Peyer's patch (tissue), 4 donors: ENCODE results near the gene ZNF428.

Experiments
- POLR2A ChIP-seq, 2 donors: fragments of 450-650 bp; IDR thresholded peaks; one replicate each; pipeline ENCODE4 v1.5.1; 2017; ENCODE audit warnings: antibody characterized with exemption in 2 of 2, mild to moderate bottlenecking in 2 of 2, moderate library complexity in 2 of 2
- TF ChIP-seq, protein P1 (sequence below), 6 experiments: fragments of 450-650 bp in 4 of 6; fragments of 200-600 bp in 2 of 6; sonication (generic) in 1 of 6; IDR thresholded peaks; one replicate each; pipeline ENCODE4 v1.5.1; 2017 to 2019; ENCODE audit warnings: antibody characterized with exemption in 6 of 6, mild to moderate bottlenecking in 3 of 6, moderate library complexity in 1 of 6

DNA sequence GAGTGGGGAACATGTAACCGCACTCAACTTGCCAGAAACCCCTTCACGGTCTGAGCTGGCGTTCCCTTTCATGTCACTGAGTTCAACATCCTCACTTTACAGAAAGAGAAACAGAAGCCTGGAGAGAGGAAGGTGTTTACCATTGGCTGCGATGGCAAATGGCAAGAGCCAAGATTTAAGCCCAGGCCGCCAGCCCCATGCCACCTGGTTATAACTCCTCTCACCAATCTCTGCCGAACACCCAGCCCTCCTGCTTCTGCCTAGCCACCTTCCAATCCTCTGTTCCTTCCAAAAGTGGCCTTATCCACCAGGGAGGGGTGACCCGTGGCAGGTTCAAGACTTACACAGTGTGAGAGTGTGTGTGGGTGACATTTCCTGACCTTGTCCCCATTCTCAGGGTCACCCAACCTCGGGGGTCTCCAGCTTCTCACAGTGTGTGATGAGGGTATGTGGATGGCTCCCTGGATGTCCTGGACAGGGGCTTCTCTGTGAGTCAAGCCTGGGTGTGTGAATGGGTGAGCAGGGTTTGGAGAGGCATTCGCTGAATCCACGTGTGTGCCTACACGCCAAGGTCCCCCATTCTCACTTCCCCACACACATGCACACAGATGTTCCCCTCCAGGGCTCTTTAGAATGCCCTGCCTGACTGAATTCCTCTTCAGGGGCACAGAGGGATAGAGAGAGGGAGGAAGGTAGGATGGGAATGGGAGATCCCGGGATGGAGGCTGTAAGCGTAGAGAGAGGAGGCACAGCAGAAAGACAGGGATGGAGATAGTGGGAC, 19.0 kb upstream of the ZNF428 start:
- no peak for TF ChIP-seq POLR2A (IDR thresholded peaks at IDR 0.05)
- TF ChIP-seq, protein P1, sequence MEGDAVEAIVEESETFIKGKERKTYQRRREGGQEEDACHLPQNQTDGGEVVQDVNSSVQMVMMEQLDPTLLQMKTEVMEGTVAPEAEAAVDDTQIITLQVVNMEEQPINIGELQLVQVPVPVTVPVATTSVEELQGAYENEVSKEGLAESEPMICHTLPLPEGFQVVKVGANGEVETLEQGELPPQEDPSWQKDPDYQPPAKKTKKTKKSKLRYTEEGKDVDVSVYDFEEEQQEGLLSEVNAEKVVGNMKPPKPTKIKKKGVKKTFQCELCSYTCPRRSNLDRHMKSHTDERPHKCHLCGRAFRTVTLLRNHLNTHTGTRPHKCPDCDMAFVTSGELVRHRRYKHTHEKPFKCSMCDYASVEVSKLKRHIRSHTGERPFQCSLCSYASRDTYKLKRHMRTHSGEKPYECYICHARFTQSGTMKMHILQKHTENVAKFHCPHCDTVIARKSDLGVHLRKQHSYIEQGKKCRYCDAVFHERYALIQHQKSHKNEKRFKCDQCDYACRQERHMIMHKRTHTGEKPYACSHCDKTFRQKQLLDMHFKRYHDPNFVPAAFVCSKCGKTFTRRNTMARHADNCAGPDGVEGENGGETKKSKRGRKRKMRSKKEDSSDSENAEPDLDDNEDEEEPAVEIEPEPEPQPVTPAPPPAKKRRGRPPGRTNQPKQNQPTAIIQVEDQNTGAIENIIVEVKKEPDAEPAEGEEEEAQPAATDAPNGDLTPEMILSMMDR (IDR thresholded peaks at IDR 0.05) = no peak
